ENCODE data around the gene MAJIN.

GRCh38 chr11:64929625-64930024 is 42.3 kb downstream of the MAJIN start:
- TF ChIP-seq, protein P1, sequence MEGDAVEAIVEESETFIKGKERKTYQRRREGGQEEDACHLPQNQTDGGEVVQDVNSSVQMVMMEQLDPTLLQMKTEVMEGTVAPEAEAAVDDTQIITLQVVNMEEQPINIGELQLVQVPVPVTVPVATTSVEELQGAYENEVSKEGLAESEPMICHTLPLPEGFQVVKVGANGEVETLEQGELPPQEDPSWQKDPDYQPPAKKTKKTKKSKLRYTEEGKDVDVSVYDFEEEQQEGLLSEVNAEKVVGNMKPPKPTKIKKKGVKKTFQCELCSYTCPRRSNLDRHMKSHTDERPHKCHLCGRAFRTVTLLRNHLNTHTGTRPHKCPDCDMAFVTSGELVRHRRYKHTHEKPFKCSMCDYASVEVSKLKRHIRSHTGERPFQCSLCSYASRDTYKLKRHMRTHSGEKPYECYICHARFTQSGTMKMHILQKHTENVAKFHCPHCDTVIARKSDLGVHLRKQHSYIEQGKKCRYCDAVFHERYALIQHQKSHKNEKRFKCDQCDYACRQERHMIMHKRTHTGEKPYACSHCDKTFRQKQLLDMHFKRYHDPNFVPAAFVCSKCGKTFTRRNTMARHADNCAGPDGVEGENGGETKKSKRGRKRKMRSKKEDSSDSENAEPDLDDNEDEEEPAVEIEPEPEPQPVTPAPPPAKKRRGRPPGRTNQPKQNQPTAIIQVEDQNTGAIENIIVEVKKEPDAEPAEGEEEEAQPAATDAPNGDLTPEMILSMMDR (IDR thresholded peaks at IDR 0.05), result no peak
- TF ChIP-seq POLR2A (IDR thresholded peaks at IDR 0.05), result no peak

All from heart left ventricle (tissue), 13 donors.